Urothelium cell line (cell line): ENCODE results near the gene KHDC1.
"Not testable (repeated sequence)": the region's sequence is repeated elsewhere in the genome, so short reads cannot be mapped to it uniquely, and the experiment has no call there.

ENCODE experiments used
- DNase-seq: peaks from one replicate; pipeline ENCODE4 v3.0.0; 2011; ENCODE audit warnings: low spot score, mixed read lengths
- FAIRE-seq: peaks from 2 replicates; lab custom pipeline; 2011; peaks lifted over from hg19 to GRCh38; lab: Jason Lieb, UNC

KHDC1 gene

DNA sequence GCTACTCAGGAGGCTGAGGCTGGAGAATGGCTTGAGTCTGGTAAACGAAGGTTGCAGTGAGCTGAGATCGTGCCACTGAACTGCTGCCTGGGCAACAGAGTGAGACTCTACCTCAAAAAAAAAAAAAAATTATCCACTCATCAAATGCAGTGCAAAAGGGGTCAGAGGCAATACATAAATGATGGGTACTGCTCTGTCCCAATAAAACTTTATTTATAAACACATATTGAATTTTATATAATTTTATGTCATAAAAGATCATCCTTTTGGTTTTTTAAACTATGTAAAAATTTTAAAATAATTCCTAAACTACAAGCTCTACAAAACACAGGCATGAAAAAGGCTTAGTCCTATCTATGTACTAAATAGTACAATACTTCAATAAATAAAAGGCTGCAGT, 10.3 kb downstream of the KHDC1 start:
- FAIRE-seq (no peak), DNase-seq (no peak)

DNA sequence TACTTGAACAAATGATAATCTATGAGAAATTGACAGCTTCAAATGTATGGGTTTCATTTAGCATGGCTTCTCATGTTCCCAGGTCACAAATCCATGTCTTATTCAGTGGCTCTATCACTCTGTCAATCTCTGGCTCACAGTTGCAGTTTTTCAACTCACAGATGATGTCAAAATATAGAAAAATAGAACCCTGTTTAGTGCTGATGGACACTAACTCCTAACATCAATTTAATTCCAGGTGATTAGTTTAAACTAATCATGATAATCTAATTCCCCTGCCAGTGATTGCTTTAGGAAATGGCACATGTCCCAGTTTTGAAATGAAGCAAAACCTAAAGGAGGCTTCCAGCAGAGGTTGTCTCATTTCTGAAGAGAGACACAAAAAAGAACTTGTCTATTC, 13.0 kb downstream of the KHDC1 start:
- FAIRE-seq (no peak), DNase-seq (no peak)

- no peak for DNase-seq
These were observed 14.6 kb downstream of the KHDC1 start for GRCh38 chr6:73248192-73248903.

DNA sequence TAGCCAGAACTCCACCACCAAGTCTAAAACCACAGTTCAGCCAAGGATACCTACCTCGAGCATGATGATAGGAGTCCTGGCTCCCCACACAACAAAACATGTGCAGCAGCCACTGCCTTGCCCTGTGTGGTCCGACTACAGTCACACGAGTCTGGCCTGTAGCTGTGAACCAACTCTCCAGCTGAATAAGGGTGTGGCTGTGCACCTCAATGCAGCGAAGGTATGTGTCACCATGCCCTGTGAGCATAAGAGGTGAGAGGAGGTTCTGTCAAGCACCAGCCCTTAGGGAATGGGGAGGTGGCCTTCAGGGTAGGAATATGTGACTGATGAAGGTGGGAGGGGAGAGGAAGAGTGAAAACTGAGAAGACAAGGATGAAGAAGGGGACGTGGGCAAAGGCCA, 21.0 kb downstream of the KHDC1 start:
- no peak for DNase-seq
- FAIRE-seq = peak; percentile 44

More at GRCh38 chr6:73248192-73248903, 14.6 kb downstream of the KHDC1 start:
- FAIRE-seq = no peak

DNA sequence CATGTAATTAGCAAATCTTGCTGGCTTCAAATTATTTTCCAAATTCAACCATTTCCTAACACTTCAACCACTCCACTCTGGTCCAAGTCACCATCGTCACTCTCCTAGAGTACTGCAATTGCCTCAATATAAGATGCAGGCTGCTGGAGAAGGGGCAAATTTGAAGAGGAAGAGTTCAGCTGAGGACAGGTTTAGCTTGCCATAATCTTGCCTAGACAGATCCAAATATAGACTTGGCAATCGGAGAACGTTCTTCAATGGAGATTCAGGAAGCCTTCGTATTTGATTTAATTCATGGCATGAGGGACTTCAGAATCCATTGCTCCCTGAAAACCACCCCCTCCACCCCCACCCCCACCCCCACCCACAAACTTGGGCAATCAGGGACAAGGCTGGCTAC, 22.3 kb downstream of the KHDC1 start:
- no peak for FAIRE-seq
- no peak for DNase-seq

- FAIRE-seq (no peak), DNase-seq (peak; percentile 18)
These were observed 26.7 kb downstream of the KHDC1 start for GRCh38 chr6:73236144-73236750.

DNA sequence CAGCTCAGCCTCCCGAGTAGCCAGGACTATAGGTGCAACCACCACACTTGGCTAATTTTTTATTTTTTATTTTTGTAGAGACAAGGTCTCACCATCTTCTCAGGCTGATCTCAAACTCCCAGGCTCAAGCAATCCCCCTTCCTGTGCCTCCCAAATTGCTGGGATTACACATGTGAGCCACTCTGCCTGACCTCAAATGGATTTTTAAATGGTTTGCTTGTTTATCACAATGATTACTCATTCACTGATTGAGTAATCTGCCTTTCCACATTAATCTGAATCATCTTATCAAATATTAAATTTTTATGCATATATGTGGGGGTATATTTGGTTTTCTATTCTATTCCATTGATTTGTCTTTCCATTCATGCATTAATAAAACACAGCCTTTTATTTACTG, 28.3 kb downstream of the KHDC1 start:
- DNase-seq (no peak), FAIRE-seq (no peak)

DNA sequence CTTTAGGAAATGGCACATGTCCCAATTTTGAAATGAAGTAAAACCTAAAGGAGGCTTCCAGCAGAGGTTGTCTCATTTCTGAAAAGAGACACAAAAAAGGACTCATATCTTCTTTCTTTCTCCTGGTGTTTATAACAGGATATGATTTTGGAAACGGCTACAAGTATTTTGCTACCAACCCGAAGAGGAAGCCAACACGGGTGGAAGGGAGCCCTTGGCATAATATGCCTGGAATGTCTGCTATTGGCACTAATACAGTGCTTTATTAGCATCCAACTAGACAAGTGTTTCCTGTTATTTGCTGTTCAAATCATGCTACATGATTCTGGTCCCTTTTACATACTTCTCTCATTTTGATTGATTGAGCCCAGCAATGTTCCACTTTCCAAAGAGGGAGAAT, 29.0 kb downstream of the KHDC1 start:
- peak; percentile 73 for FAIRE-seq
- DNase-seq = not testable (repeated sequence)

DNA sequence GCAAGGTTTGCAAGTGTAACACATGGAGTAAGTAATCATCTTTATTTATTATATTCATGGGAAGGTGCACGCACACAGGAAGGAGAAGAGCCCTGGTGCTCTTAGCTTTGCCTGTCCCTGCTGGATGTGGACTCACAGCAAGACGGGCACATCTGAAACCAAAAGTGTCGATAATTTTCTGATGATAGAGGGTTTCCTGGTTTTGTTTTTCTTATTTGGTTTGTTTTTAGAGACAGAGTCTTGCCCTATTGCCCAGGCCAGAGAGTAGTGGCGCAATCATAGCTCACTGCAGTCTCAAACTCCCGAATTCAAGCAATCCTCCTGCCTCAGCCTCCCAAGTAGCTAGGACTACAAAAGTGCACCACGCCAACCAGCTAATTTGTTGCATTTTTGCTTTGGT, 29.9 kb downstream of the KHDC1 start:
- no peak for FAIRE-seq
- DNase-seq = no peak

- DNase-seq (no peak), FAIRE-seq (no peak)
These were observed 31.0 kb downstream of the KHDC1 start for GRCh38 chr6:73231986-73232391.

DNA sequence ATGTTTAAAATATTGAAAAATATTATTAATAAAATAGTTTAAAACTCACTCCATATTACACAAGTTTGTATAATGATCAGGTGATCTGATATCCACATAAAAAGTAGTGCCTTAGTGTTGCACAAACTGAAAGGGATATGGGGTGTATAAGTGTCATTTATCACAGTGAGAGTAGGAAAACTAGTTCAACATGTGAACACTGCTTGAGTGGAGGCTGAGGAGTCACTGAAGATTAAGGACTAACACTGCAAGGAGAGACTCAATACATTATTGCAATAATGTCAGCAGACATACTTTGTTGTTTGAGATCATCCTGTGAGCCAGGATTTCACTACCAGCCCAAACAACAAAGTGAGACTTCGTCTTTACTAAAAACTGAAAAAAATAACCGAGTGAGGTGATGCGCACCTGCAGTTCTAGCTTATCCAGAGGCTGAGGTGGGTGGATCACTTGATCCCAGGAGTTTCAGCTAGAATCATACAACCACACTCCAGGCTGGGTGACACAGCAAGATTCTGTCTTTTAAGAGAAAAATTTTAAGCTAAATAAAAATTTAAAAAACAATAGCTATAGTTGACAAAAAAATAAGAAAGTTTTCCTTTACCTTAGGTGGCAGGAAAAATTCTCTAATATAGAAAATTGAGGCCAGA, 35.3 kb downstream of the KHDC1 start:
- FAIRE-seq (no peak), DNase-seq (no peak)

- DNase-seq = no peak
- FAIRE-seq = no peak
These were observed 37.6 kb downstream of the KHDC1 start, which contains the start of gene KHDC1L for GRCh38 chr6:73225396-73225795. TSS of gene KHDC1L (minus strand) at chr6:73225496. CDS start at chr6:73225408, 88 bp downstream.

DNA sequence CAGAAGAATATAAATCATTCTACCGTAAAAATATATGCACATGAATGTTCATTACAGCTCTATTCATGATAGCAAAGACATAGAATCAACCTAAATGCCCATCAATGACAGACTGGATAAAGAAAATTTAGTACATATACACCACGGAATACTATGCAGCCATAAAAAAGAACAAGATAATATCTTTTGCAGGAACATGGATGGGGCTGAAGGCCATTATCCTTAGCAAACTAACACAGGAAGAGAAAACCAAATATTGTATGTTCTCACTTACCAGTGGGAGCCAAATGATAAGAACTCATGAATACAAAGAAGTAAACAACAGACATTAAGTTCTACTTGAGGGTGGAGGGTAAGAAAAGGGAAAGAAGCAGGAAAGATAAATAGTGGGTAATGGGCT, 46.1 kb downstream of the KHDC1 start:
- FAIRE-seq (no peak), DNase-seq (no peak)

- DNase-seq (no peak), FAIRE-seq (no peak)
These were observed 53.9 kb downstream of the KHDC1 start for GRCh38 chr6:73209117-73209516.

DNA sequence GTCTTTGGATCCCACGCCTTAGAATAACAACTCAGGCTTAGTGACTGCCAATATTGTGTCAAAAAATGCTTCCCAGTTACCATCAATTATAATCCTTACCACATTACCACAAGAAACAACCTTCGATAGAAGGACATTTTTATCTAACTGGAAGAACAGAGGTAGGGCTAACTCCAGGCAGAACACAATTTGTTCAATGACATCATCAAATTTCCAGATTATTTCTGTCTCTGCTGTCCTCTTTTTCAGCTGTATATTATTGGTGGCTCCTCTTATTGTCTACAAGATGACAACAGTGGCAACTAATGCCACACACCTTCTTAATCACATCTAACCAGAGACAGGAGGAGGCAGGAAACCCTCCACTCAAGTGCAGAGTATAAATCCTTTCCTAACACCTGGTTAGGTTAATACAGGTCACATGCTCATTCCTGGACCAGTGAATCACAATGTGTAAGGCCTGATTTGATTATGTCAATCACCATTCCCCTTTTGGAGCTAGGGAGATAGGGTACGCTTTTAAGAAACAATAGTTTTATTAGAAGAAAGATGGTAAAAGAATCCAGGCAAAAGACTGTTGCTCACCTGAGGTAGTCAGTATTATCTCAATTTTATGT, 55.7 kb downstream of the KHDC1 start:
- DNase-seq (no peak), FAIRE-seq (no peak)

- FAIRE-seq = no peak
- DNase-seq = no peak
These were observed 58.7 kb downstream of the KHDC1 start for GRCh38 chr6:73204252-73204651.

DNA sequence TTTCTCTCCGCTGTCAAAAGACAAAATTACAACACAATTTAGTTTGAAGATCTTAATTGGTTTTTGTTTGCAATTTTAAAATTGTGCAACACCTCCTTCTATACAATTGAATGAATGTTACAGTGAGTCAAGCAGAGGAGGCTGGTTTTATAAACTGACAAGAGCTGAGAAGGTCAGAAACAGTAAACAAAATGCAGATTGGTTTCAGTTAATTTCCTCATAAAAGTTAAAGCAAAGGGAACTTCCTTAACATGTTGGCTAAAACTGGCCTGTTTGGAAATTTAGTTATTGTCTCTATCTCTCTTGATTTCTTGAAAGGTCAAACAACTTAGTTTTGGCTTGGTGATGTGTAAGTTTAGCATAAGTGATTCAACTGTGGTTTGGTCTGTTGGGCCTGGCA, 59.9 kb downstream of the KHDC1 start:
- no peak for DNase-seq
- no peak for FAIRE-seq

- DNase-seq (peak; percentile 29), FAIRE-seq (no peak)
These were observed 62.3 kb downstream of the KHDC1 start for GRCh38 chr6:73200735-73201134.

- DNase-seq = no peak
- no peak for FAIRE-seq
These were observed 62.7 kb downstream of the KHDC1 start for GRCh38 chr6:73200247-73200646.

DNA sequence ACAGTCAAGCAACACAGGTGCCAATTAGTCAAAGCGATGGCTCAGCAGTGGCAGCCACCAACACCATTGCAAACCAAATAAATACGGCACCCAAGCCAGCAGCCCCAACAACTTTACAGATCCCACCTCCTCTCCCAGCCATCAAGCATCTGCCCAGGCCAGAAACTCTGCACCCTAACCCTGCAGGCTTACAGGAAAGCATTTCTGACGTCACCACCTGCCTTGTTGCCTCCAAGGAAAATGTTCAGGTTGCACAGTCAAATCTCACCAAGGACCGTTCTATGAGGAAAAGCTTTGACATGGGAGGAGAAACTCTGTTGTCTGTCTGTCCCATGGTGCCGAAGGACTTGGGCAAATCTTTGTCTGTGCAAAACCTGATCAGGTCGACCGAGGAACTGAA, 68.3 kb downstream of the KHDC1 start:
- FAIRE-seq = no peak

DNA sequence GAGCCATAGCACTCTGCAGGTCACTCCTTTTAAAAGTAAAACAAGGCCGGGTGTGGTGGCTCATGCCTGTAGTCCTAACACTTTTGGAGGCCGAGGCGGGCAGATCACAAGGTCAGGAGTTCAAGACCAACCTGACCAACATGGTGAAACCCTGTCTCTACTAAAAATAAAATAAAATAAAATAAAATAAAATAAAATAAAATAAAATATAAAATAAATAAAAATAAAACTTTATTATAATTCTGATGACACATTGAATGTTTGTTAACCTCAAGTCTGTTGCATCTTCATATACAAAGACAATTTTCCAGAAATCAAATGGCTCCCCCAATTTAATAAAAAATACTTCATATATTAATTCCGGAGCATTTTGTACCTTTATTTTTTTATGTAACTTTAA, 69.7 kb downstream of the KHDC1 start:
- not testable (repeated sequence) for FAIRE-seq, DNase-seq

More for the DNA sequence above, 68.3 kb downstream of the KHDC1 start:
- DNase-seq = no peak
